Measurements from ENCODE around the gene THAP7.
"Not testable (repeated sequence)": the region's sequence is repeated elsewhere in the genome, so short reads cannot be mapped to it uniquely, and the experiment has no call there.

THAP7 gene

DNA sequence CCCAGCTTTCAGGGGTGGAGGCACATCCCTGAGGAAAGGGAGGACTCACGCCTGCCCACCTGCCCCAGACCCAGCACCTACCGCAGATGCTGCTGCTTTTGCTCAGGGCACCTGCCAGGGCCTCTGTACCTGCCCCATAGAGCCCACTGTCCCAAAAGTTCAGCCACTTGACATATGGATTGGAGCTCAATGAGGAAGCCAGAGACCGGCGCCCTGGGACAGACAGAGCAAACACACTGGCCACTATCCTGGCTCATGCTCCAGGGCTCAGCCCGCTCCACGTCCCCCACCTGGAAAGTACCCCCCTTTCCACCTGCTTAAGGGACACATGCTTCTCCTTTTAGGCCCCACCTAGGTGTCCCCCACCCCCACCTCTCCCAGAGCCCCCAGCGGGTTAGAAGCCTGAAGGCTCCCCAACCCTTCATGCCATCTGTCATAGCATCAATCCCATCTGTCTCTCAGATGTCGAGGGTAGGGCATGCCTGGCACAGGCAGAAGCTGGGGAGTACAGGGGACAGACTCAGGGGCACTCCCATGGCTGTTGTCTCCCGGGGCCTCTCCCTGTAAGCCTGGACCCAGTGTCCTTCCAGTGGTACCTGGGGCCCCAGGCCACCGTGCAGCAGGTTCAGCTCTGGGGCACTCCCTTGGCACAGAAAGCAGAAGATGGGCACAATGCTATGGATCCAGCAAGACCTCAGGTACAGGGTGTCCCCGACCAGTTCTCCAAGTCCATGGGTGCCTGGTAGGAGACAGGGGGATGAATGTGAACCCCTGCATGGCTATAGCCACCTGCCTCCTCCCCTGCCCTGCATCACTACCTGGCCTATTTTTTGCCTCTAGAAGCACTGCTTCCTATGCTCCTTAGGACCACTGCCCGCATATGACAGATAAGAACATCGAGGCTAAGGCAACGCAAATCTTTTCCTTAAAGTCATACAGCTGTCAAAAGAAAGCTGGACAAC, 10.8 kb upstream of the THAP7 start:
- no peak for DNase-seq (ENCODE audit: low read depth in 3 of 3)

DNA sequence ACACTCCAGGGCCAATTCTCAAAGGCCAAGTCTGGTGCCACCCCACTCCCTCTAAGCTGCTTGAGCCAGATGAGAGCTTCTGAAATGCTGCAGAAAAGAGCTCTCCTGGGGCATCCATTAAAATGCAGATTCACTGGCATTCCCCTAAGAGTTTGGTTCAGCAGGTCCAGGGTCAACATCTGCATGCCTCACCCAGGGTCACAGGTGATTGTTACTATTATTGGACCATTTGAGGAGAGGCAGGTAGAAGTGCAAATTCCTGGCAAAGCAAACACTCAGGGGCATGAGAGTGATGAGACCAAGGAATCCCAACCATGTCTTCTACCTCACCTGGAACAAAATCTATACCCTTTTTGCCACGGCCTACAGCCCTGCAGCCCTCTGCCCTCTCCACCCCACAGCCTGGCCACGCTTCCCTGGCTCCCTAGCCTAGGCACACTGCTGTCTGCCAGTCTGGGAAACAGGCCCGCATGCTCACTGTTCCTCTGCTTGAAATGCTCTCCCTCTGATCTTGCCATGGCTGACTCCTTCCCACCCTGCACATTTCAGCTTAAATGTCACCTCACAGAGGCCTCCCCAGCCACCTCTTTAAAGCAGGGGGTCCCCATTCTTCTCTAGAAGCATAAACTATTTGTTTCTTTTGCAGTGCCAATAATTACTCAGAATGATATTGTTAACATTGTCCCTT, 8.7 kb upstream of the THAP7 start:
- DNase-seq (ENCODE audit: low read depth in 3 of 3) = no peak

DNA sequence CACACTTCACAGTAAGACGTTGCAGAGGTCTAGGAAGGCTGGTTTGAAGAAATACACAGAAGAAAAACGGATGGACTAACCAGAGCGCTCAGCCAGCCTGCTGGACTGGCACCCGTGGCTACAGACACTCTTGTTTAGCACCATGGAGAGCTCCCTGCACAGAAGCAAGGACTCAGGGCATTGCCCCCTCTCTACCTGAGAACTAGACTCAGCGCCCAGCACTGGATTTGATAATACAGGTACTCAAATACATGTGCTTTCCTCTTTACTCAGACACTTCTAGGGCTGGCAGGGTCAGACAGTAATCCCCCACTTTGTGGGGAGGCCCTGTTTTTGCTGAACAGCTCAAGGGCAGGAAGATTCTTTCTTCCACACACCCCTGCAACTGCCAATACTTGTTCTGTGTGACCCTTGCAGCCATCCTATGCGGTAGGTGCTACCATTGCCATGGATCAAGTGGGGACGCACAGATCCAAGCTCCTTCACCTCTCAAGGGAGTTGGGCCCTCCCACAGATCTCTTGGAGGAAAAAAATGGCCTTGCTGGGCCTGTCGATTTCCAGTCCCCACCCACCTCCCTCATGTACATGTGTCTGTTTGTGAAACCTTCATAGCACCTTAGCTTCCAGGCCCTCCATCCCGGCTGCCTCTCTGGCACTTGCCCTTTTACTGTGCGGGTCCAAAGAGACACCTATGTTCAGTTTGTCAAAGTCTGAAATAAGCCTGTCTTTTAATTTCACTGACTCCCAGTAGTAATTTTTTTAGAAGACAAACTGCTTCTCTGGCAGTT, 7.9 kb upstream of the THAP7 start:
- DNase-seq (ENCODE audit: low read depth in 3 of 3) = no peak

DNA sequence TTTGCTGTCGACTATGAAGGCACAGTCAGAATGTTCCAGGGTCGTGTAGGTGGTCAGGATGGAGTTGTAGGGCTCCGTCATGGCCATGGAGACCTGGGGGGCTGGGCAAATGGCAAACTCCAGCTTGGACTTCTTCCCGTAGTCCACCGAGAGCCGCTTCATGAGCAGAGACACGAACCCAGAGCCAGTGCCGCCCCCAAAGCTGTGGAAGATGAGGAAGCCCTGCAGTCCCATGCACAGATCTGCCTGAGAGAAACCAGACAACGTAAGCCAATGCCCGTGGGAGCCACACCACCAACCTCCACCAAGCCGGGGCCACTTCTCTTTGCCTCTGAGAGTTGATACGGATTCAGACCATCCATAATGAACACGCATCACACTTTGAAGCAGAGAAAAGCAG, 7.3 kb upstream of the THAP7 start:
- not testable (repeated sequence) for DNase-seq (ENCODE audit: low read depth in 3 of 3)

DNA sequence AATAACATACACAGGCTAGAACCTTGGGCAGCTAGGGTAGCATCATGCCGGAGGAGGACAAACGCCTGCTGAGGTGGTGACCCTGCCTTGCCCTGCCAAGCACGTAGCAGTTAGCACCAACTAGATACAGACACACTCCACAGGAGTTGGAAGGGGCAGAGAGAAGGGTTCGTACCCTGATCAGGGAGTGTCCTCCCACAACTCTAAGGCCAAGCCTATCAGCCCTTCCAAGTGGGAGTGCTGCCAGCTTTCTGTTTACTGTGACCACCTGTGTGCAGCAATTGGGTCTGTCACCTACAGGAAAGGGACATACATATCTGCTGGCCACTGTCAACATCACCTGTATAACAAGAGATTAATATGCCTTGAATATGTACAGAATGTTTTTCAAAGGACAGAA, 1.9 kb upstream of the THAP7 start:
- no peak for DNase-seq (ENCODE audit: low read depth in 3 of 3)

DNA sequence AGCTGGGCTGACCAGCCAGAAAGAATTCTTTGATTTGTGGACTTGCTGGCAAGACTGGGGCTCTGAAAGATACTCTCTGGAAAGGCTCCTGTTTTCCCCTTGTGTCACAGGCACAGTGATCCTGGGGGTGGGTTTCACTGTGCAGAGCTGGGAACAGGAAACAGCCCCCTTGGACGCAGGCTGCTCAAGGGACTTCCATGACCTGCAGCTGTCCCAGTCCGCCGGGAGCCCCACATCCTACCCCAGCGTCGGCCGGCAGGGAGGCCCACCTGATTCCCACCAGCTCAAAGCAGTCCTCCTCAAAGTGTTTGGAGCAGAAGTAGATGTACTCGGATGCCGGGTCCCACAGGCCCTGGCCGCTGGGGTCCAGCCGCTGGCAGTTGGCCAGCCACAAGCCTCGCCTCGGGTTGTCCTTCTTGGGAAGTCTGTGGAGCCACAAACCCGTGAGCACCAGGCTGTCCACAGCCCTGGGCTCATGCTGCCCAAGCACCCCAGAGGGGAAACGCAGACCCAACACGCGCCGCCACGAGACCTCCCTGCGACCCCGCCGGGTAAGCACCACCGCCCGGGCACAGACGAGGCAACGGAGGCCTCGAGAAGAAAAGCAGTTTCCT, 824 bp downstream of the THAP7 start:
- DNase-seq (ENCODE audit: low read depth in 3 of 3) = no peak

DNA sequence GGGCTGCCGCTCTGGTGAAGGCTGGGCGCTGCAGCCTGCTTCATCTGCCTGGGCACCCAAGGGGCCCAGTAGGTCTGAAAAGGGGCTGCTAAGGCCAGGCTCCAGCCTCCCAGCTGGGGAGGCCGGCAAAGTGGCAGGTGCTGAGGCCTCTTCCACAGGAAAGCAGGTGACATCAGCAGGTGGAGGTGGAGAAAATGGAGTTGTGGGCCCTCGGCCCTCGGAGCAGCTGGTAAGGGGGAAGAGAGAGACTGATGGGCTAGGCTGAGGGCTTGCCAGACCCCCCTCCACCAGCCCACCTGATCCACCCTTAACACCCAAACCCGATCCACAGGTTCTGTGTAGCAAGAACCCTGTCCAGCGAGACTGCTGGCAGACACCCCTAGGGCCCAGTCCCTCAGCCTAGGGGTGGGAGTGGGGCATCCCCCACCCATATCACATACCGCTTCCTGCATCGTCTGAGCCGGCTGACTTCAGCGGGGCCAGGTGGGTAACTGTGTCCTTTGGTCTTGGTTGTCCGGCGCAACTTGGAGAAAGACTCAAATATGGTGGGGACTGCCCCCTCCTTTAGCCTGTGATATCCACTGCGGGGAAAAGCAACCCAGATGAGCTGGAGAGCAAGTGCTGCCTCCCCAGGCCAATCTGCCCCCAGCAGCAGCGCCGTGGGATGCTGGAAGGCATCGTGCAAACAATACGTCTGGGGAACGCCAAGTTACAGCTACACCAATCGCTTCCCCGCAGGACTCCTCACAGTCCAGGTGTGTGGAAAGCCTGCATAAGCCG, 1.5 kb downstream of the THAP7 start:
- DNase-seq (ENCODE audit: low read depth in 3 of 3) = no peak

DNA sequence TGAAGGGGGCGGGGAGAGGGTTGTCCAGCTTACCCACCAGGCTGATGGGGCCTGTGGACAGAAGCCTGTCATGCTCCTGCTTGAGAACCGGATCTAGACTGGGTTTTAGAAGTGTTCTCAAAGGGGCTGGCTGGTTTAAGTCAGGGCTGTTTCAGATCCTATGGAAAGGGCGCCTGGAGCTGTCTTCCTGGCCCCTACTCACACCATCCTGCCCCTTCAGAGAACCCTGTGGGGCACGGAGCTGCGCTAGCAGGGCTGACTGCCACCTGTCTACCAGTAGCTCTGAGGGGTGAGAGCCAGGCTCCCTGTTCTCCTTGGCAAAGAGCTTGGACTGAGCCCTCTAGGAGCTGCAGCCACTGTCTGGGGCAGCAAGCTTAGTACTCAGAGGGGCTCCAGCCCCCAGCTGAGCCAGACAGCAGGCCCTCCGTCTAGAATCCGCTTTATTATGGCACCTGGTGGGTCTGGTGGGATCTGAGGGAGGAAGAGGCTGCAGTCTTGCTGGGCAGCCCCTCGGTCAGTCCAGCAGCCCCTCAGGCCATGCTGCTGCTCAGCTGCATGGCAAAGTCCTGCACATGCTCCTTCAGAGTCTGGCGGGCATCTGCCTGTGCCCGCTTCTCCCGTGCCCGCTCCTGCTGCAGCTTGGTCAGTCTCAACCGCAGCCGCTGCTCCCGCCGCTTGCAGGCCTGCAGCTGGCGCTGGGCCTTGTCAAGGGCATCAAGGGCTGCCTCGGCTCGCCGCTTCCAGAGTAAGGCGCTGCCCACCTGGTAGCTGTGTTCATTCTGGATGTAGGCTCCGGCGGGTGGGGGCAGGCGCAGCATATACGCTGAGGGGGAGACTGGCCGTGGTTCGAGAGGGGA, 2.3 kb downstream of the THAP7 start:
- DNase-seq (ENCODE audit: low read depth in 3 of 3) = no peak

DNA sequence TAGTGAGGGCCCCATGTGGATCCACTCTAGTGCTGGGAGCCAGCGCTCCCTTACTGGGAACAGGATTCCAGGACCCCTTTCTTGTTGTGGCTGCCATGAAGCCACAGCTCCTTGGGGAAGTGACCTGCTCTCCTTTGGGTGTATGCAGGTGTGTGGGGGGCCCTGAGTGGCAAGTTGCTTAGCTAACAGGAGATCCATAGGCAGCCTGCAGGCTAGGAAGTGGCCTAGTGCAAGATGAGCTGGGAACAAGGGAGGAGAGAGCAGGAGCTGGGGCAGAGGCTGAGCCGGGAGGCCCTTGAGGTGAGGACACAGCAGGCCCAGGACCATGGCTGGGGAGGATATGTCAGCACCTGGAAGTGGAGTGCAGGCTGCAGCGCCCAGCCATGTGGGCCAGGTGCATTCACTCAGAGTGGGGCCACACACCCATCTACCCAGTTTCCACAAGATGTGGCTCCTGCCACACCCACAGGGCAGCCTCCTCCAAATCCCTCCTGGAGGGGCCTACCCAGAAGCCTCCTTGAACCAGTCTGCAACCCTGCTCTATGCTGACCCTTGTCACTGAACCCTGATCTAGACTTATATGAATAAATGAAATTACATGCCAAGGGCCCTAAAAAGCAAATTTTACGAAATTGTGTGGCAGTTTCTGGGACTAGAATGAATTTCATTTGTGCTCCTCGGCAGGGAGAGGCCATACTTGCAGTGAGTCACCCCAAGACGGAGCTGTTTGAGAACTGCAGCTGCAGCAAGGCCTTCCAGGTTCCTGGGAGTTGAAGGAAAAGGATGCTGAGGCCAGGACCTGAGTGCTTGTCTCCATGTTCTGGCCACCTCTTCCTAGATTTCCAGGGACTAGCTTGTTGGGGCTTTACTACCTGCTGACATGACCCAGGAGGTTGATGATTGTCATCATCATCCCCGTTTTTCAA, 3.2 kb downstream of the THAP7 start:
- no peak for DNase-seq (ENCODE audit: low read depth in 3 of 3)

DNA sequence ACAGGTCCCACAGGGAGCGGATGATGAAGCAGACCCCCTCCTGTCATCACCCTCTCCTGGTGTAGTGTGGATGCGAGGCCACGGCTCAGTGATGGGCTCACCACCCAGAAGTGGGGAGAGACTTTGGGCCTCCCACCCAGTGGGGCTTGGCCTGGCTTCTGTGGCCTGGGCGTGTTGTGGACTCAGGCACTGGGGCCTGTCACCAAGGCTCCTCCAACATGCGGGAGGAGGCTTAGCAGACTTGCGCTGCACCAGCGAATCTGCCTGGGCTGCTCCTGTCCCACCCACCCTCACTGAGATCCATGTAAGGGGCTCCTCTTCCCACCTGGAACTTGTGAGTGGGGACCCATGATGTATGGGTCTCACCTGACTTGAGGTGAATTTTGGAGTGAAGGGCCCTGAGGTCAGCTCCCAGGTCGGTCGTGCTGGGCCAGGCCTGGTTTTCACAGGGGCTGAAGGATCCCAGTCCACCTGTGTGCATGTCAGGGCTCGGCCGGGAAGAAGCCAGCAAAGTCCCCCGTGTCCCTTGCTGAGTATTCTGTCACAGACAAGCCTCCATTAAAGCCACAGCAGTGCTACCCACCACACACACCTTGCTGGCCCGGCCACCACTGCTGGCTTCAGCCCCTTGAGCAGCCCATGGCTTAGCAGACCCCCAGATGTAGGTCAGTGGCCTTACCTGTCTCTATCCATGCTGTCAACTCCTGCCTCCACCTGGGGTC, 4.2 kb downstream of the THAP7 start:
- no peak for DNase-seq (ENCODE audit: low read depth in 3 of 3)

DNA sequence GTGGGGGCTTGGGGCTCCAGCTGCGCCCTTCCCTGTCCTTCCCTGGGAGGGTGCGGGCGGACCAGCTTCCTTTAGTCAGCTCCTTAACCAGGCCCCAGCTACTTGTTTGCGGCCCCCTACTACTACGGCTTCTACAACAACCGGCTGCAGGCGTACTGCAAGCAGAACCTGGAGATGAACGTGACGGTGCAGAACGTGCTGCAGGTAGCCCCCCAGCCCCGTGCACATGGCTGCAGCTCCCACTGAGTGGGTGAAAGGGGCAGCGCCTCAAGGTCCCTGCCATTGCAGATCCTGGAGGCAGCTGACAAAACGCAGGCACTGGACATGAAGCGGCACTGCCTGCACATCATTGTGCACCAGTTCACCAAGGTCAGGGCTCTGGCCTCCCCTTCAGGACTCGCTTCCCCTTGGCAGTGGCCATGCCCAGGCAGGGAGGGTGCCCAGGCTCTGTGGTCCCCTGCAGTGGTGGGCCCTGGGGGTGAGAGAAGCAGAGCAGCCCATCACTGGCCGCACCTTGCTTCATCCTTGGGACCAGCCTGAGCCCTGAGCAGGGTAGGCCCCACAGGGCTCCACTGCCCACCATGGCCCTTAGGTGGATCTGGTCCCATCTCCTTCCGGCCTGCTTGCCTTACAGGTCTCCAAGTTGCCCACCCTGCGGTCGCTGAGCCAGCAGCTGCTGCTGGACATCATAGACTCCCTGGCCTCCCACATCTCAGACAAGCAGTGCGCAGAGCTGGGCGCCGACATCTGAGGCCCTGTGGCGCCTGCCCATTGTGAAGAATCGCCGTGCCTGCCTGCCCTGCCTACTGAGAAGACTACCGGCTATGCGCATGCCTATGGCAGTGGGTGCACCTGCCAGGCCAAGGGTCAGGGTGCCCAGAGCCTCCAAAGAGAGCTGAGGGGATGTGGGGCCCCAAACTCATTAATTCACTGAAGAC, 5.1 kb downstream of the THAP7 start:
- DNase-seq (ENCODE audit: low read depth in 3 of 3) = no peak

DNA sequence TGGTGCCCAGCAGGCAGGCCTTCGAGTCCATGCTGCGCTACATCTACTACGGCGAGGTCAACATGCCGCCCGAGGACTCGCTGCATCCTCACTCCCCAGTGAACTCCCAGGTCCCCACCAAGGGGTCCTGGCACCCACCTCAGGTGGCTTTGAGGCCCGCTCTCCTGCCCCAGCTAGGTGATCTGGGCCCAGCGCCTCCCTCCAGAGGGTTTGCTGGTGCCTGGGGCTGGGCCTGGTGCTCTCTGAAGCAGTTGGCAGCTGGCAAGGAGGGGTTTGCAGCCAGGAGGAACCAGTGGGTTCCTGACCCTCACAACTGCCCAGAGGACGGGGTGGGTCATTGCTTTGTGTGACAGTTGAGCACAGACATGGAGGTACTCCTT, 5.9 kb downstream of the THAP7 start:
- no peak for DNase-seq (ENCODE audit: low read depth in 3 of 3)

DNA sequence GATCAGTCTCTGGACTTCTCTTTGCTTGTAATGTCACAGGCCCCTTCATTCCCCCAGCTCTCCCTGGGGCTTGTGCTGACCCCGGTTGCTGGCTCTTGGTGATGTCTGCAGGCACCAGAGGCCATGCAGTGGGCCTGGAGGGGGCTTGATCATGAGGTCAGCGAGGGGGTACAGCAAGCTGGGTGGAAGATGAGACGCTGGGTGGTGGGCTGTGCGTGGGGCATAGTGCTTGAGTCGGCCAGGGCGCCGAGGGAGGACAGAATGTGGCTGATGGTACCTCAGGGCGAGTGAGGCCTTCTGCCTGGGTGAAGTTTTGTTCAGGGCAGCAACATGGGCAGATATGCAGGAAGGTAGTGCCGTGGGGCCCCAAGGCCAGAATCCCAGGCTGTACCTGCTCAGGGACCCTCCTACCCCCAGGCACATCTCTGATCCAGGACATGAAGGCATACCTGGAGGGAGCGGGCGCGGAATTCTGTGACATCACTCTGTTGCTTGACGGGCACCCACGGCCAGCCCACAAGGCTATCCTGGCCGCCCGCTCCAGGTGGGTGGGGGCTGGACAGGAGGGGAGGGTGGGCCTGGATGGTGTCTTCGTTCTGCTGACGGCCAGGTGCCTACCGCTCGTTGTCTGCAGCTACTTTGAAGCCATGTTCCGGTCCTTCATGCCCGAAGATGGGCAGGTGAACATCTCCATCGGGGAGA, 6.4 kb downstream of the THAP7 start:
- DNase-seq (ENCODE audit: low read depth in 3 of 3) = no peak

DNA sequence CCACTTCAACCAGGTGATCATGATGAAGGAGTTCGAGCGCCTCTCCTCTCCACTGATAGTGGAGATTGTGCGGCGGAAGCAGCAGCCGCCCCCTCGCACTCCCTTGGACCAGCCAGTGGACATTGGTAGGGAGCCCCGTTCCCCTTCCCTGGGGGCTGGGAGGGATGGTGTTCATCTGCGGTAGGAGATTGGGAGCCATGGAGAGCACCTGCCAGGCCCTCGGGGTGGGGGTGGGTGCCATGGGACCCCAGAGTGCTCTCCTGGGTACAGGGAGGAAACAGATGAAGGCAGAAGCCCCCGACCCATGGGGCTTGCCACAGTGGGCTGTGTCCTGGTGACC, 7.0 kb downstream of the THAP7 start:
- no peak for DNase-seq (ENCODE audit: low read depth in 3 of 3)

DNA sequence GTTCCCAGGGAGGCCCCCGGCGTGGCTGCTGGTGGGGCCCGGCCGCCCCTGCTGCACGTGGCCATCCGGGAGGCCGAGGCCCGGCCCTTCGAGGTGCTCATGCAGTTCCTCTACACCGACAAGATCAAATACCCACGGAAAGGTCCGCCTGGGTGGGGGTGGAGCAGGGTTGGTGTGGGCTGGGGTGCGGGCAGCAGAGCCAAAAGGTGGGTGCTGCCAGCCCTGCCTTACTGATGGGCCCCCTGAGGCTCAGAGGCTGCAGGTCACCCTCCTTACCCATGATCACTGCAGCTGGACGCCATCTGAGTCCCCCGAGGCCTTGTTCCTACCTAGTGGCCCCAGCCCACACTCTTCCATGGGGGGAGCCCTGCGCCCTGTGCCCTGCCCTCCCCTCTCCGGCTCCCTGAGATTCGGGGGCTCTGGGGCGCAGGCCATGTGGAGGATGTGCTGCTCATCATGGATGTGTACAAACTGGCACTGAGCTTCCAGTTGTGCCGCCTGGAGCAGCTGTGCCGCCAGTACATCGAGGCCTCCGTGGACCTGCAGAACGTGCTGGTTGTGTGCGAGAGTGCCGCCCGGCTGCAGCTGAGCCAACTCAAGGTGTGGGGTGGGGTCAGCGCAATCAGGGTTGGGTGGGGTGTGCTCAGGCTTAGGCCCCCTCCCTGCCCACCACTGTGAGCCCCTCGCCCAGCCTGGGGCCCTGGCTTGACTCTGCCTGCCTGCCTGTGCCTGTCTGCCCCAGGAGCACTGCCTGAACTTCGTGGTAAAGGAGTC, 7.6 kb downstream of the THAP7 start:
- no peak for DNase-seq (ENCODE audit: low read depth in 3 of 3)
